Activated effector memory CD4-positive, alpha-beta T cell treated with Interleukin-2 at 50 U/mL for 16 hours (primary cell): ENCODE results near the gene RNF220.
A peak's percentile ranks its signal among the peaks of the same experiment; 100 is the strongest.

Source experiments
- DNase-seq: peaks from one replicate; pipeline ENCODE4 v3.0.0-alpha.2; 2020

The RNF220 gene

DNA sequence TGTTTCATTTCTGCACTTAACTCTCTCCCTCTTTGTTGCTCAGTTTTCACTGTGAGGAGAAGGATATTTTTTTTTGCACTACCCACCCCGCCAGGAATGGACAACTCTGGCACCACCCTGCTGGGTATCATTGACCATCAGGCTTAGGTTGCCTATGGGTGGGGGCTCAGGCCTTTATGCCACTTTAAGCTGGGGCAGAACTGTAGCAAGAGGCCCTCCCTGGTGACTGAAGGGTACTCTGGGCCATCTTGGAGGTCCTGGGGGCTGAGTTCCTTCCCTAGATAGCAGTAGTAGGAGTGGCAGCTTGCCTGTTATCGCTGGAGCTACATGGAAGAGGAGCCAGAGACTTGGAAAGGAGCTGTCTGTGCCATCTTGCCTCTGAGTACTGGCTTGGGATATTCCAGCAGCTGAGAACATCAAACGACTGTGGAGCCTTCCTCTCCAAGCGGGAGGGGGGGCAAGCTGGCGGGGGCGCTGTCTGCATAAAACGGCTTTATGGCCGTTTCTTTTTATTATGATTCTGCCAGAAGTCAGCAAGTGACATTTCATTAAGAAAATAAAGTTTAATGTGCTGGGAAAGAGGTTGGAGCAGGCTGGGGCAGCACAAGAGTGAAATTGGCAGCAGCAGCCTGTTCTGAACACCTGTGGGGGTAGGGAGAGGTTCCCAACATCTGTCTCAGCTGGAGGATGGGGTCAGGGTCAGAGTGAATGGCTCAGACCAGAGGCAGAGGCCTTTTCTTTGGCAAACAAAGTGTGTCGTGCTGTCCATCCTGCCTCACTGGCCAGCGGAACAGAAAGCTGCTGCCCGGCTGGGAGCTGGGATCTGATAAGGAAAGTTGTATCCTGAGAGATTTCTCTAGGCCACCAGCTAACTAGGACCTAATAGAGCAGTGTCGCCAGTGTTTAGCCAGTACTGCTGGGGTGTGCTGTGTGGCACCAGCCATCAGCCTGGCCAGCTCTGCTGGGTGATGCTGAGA is 236.4 kb downstream of the RNF220 start:
- DNase-seq, result no peak

DNA sequence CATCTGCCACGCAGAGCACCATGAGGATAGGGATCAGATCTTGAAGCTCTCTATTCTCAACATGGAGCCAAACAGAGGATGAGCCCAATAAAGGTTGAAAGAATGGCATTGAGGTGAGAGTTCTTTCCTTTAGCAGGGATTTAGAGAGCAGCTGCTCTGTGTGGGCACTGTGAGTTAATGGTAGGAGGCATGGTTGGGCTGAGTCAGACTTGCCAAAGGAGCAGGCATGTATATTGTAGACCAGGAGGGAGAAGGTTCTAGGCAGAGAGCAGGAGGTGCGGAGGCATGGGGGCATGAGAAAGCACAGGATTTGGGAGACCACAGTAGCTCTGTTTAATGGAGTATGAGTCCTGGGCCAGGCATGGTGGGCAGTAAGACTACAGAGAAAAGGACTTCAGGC is 237.2 kb downstream of the RNF220 start:
- DNase-seq, result no peak

DNA sequence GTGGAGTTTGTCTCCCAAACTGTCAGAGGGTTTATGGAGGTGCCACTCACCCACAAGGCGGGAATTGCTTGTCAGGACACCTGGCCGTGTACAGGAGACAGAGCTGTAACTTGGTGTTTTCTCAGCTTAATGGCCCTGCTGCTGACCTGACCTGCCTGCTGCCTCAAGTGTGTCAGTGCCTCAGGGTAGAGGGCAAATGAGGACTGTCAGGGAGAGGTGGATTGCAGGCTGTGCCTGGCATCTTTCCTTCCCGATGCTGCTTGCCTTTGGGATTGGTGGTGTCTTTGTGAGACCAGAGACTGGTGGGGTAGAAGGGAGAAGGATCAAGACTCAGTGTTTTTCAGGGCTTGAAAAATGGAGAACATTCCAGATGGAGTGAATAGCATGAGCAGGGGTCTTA is 237.9 kb downstream of the RNF220 start:
- no peak for DNase-seq

DNA sequence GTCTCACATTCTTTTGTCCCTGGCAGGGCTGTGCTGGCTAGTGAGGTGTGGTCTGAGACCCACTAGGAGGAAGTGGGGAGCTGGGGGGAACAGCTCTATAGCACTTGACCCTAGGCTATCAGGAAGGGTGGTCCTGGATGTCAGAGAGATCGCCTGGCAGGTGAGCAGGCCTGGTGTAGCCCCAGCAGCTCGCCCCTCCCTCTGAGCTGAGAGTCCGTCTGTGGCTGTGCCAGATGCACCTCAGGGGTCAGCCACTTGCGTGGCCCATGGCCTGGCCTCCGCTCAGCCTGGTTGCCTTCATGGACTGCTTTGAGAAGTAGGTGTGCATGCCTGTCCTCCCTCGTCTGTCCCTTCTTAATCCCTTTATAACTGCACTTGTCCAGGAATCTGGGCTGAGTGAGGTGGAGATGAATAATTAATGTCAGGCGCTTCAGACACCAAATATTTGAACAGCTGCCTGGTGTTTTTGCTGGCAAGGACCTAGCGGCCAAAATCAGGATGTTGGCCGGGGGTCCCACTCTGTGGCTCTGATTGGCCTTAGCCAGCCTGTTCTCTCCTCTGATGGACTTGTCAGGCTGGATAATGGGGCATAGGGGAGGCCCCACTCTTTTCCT is 238.8 kb downstream of the RNF220 start:
- no peak for DNase-seq

DNA sequence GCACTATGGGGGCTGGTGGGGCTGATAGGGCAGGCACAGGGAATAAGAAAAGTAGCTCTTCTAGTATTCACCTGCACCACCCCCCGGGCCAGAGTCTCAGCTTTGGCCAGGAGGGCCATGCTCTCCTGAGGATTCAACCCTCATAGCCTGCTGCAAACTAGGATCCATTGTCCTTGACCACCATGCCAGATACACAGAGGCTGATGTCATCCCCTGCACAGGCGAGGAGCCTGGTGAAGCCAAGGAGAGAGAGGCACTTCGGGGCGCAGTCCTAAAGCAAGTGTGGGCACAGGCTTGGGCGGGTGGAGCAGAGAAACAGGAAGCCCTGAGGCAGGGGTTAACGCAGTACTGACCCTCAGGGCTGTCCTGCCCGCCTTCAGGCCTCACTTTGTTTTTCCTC is 239.8 kb downstream of the RNF220 start:
- DNase-seq, result no peak

DNA sequence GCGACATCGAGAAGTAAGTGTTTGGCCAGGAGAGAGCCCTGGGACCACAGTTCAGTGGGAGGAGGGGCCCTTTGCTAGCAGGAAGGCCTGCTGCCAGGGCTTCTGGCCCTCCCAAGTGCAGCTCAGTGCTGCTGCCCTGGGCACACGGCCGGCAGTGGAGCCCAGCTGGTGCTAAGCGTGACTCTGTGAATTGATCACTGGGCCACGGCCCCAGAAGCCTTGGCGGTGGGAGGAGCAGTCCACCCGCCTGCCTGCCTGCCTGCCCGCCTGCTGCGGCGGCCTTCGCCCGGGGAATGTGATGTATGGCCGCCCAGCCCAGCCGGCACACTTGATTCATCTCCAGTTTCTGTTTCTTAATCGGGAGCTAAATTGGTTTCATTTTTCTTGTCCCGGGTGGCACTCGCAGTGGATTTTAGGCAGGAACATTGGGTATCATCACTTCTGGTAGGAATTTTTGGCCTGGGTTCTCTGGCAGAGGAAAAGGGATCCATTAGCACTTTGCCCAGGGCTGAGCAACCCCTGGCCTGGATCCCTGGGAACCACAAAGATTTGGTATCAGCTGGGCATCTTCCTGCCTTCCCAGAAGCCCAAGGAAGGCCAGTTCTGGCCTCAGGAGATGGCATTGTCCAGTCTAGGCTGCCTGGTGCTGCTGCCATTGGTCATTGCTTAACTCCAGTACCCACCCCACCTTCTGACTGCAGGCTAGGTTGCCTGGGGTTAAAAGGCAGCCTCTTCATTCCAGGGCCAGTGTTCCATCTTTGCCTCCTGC is 240.6 kb downstream of the RNF220 start:
- no peak for DNase-seq

DNA sequence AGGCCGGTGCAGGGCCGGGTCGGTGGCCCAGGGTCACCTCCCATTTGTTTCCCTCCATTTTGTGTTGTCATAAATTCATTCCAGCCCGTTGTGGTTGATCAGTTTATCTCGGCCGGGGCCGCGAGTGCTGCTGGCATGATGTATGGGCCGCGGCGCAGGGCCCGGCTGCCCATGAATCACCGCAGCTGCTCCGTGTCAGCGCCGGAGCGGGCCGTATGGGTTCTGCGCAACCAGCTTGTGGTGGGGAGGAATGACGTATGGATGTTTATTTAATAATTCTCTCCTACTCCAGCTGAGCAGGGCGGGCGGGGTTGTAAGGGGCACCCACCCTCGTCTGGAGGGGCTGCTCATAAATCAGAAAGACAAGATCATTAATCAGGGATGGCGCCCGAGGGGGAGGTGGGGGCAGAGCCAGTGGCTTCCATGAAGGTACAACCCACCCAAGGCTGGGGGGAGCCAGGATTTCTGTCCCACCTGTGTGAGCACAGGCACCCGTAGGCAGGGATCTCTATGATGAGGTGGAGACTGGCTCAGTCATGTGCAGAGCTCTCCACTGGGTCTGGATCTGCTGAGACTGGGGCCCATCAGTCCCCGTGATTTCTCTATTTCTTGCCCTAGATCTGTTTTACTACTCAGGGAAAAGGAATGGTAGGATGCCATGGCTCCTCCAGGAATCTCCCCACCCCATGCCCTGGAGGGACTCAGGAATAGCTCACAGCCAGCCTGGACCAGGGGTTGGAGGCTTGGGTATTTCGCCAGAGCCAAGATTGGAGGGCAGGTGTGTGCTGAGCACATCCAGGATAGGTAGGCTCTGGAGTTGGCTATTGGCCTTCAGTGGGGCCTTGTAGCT is 241.4 kb downstream of the RNF220 start:
- DNase-seq, result no peak

DNA sequence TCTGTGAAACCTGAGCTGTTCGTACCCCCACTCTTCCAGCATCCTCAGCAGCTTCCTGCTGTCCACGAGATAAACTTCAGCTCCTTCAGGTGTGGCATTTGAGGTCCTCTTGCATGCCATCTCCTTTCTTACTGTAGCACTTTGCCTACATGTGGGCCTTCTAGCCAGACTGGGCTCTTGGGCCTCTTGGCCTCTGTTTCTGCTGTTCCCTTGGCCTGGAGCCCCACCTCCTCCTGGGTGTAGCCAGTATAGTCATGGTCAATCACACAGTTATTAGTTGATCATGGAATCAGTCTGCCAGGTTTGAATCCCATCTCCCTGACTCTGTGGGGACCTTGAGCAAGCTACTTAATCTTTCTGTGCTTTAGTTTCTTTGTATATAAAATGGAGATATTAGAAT is 242.8 kb downstream of the RNF220 start:
- DNase-seq, result no peak

DNA sequence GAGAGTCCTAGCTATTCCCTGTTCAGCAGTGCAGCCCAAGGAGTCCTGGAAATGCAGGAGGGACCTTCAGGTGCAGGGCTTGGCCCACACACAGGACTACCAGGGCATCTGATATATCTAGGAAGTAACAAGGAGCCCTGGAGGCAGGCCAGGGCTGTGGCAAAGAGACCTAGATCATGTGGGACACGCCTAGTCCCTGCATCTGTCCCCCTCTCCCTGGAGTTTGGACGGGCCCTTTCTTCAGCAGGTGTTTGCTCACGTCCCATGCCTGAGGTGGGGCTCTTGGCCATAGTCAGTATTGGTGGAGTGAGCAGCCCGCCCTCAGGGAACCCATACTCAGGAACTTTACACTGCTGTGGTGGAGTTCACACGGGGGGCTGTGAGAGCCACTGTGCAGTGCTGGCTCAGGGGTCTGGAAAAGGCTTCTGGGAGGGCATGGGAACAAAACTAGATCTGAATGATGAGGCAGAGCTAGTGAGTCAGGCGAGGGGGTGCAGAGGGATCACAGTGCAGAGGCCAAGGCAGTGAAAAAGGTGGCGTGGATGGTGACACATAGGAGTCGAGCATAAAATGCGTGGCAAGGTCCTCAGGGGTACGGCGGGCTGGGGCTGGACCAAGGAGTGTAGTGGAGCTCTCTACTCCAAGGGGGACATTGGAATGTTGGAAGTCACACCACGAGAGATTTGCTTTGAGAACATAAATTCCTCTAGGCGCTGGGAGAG is 243.6 kb downstream of the RNF220 start:
- no peak for DNase-seq

DNA sequence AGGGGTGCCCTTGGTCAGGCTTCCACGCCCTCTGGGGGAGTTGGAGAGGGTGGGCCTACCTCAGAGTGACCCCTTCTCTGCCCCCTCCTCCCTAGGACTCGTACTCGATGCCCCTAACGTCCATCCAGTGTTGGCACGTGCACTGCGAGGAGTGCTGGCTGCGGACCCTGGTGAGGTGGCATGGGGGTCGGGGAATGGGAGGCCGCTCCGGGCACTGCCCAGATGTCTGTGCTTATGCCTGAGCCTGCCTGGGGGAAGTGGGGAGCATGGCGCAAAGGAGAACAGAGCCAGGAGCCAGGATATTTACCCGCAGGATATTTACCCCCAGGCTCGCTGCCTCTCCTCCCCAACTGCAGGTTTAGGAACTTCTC is 244.7 kb downstream of the RNF220 start:
- DNase-seq, result no peak

DNA sequence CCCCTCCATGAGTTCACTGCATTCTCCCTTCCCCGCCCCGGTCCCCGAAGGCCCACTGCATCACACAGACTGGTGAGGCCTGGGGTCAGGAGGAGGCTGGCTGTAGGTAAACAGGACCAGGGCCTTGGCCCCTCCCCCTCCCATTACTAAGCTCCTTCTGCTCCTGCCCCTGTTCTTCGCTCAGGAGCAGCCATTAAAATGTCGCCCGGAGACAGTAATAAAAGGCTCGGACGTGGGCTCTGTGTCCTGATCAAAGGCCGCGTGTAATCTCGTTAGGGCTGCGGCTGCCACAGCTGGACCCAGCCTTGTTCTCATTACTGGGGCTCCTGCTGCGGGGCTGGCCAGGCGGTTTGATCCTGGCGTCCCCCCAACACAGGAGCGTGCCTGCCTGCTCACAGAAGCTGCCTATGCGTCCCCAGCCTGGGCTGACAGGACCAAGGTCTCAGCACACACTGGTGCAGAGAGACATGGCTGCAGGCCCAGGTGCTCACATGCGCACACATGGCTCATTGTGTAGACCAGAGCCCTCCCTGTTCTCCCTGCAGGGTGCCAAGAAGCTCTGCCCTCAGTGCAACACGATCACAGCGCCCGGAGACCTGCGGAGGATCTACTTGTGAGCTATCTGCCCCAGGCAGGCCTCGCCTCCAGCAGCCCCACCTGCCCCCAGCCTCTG is 245.2 kb downstream of the RNF220 start:
- no peak for DNase-seq

DNA sequence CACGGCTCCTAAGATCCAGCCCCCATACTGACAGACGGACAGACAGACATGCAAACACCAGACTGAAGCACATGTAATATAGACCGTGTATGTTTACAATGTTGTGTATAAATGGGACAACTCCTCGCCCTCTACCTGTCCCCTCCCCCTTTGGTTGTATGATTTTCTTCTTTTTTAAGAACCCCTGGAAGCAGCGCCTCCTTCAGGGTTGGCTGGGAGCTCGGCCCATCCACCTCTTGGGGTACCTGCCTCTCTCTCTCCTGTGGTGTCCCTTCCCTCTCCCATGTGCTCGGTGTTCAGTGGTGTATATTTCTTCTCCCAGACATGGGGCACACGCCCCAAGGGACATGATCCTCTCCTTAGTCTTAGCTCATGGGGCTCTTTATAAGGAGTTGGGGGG is 246.0 kb downstream of the RNF220 start:
- no peak for DNase-seq

DNA sequence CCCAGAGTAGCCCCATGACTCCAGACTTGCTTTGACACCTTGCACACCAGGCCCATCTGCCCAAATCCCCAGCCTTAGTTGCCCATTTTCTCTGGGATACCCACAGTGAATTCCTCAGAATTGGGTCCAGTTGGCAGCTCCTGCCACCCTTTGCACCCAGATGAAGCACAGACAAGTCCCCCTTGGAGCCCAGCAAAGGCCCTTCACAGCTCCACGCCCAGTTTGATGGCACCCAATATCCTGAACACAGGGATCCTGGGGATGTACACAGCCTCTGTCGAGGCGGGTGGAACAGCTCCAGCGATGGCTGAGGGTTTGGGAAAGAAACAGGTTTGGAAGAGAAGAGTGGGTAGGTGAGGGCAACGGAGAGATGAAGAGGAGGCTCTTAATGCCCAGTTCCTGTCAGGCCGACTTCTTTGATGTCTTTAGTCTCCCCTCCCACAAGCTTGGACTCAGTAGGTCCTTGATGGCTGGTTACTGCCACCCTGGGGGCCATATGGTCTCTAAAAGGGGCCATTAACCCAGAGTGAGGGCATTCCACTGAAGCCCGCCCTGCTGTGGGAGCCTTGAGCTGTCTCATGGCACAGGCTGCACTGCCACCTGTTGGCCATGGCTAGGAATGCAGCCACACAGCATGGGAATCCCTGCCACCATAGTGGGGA is 247.5 kb downstream of the RNF220 start:
- DNase-seq, result peak; percentile 60

DNA sequence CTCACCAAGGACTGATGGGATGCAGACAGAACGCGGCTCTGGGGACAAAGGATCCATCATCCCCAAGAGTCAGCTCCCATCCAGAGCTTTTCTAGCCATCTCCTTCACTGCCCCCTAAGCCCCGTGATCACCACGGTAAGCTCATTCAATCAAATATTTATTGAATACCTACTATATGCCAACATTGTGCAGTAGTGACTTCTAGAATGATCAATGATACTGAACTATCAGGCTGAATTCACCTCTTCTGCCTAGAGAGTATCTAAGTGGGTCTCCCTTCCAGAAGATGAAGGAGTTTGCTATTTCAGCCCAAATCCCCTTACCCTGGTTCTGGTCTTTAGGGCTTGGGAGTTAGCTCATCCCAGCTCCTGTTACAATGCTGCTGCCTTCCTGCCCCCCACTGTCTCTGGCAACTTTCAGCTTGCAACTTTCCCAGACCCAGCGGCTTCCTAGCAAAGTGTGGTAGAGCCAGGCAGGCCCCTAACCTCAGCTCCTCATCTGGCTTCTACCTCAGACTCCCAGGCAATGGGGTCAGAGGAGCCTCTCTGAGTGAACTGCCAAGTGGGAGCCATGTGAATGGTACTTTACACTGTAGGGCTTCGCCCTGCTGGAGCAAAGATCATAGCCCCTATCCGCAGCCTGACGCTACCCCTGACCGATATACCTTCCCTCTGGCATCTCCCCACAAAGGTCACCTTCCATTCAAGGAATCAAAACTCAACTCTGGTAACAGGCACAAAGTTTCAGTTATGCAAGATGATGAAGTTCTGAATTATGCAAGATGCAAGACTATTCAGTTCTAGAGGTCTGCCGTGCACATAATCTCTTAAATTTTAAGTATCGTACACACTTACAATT is 248.3 kb downstream of the RNF220 start:
- DNase-seq, result no peak

DNA sequence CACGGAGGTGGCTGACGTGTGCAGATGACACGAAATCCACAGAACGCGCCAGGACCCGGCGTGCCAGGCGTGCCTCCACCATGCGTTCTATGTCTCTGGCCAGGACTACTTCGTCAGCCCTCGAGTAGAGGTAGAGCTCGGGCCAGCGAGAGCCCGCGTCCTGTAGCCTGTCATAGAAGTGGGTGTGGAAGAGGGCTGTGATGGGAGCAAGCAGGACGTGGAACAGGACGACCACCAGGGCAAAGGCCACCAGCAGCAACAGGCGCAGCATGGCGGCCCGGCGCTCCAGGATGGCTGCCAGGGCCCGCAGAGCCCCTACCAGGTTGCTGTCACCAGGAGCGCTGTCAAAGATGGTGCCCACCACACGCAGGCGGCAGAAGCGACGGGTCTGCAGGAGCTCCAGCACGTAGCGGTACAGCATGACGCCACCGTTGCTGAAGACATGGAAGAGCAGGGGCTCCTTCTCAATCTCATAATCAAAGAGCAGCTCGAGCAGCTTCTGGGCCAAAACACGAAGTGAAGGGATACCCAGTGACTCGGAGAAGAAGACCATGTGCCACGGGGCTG is 249.6 kb downstream of the RNF220 start:
- DNase-seq, result no peak

DNA sequence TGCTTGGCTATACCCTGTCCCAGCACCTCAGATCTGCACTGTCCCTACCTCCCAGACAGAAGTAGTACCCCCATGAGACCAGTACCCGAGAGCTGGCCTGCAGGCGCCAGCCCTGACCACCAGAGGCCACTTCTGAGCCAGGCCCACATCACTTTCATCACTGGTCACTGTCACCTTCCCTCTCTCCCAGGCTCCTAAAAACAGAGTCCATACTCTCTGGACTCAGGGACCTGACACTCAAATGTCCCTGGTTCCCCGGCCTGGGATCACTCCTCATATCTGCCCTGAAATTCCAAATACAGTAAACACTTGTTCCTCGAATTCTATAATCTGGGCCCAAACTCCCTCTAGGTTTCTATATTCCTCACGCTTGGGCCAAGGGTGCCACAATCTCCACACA is 250.6 kb downstream of the RNF220 start:
- DNase-seq, result no peak

DNA sequence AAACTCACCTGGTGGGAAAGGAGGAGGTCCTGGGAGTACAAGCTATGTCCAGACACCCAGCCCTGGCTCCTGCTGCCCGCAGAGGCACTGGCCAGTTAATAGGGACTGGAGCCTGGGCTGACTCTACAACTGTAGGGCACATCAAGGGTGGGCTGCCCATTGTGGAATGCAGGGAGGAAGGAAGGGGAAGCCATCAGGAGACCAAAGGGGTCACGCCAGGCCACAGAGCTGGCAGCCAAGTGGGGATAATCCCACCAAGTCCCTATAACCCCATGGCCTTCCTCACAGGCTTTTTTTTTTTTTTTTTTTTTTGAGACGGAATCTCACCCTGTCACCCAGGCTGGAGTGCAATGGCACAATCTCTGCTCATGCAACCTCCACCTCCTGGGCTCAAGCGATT is 254.5 kb downstream of the RNF220 start:
- DNase-seq, result no peak

DNA sequence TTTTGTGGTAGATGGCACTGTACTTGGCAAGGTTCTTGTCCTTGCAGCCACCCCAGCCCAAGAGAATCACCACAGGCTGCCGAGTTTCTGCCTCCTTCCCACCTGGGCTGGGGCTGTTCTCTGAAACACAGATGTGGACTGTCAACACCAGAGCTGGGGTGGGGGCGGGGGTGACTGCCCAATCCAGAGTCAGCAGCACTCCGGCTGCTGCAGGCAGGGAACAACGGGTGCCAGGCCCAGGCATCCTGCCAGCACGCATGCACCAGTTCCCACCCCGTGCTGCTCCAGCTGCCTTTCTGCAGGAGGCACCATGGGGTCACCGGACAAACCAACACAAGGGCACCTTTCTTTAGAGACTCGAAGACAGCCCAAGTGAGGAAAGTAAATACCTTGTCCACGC is 255.1 kb downstream of the RNF220 start:
- DNase-seq, result no peak
